Measurements from ENCODE around the gene PDE6D.

The PDE6D gene

DNA sequence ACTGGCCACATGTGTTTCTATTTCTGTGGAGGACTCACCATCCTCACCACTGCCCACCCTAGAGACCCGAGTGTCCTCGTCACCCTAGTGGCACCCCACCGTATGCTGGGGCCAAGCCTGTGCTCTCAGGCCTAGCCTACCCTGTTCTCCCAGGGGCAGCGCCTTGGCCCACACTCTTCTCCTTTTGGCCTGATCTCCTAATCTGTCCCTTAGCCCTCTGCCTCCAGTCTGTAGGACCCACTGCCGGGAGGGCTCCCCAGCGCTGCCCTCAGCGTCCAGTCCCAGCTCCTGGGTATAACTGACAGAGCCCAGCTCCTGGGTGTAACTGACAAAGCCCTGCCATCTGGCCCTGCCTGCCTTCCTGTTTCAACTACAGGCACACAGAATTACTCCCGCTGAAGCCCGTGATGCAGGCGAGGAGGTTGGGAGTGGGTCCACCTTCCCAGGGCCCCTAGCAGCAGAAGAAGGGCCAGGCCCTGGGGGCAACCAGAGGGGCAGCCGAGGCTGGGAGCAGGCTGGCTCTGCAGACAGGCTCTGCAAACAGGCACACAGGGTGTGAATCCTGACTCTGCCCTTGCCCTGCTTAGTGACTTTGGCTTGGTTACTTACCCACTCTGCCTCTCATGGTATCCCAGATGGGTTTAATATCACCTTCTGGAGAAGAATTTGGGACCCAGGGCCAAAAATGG, 98.3 kb downstream of the PDE6D start:
- no peak for DNase-seq (ENCODE audit: low spot score)
